ENCODE data around the gene GJB5. TPM values are rescaled to one million over a fixed set of nuclear protein-coding genes. Genes with fewer than 3 reads are reported as not detected.
A peak's percentile ranks its signal among the peaks of the same experiment; 100 is the strongest.

GJB5 gene
- total and polyA plus RNA-seq, 9 of the 15 experiments (the other 6 are each of a cell fraction or from before 2014, with no cell fraction given): 0.04 TPM; not detected in 8

DNA sequence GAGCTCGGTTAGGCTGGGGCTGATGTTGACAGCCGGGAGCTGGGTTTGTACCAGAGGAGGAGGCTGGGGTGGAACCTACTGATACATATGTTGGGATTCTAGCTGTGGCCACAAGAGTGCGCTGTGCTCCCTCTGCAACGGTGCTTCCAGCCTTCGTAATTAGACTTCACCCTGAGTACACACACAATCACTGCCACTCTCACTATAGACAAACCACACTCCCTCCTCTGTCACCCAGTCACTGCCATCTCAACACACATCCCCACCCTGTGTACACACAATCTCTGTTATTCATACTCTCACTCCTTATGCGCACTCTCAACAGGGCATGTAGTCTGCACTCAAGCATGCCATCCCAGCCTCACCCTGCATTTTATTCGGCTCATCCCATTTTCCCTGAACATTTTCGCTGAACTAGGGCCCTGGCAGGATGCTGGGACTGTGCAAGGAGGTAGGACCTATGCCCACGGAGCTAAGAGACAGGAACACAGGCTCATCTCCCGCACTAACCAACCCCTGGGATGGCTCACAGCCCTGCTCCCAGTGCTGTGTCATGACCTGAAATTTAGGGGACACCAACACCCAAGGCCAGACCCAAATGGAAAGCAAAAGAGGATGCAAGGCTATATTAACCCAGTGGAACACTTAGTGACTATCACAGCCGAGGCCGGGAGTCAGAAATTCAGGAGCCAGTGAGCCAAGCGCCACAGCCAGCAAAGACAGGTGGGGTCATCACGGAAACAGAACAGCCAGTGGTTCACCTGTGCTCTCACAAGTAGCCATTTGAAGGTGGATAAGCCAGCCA, 31.9 kb downstream of the GJB5 start:
- Histone ChIP-seq H4K20me1 (replicated peaks; ENCODE audit: control insufficient read depth, insufficient read depth, low read length) (peaks cover 5% of the 10 kb centered on the region; the same call in 1 of the 2 replicates), H3K27ac (ENCODE audit: extremely low read depth, low read depth, low read length) (no peak overlapping the region), H3K9me1 (ENCODE audit: control insufficient read depth, insufficient read depth, low read length) (peaks cover 4% of the 10 kb centered on the region), H2AFZ (ENCODE audit: low read depth, low read length) (no peak overlapping the region), H3K4me3 (no peak overlapping the region), H3K4me1 (replicated peaks in 1 of 2; ENCODE audit: control insufficient read depth in 2 of 2, insufficient read depth in 2 of 2, low read length in 2 of 2) (peaks cover 0 to 8% of the 10 kb centered on the region in 2 experiments; a peak in 1 of 5 replicates), H3K4me2 (ENCODE audit: insufficient read depth, low read length) (no peak overlapping the region), H3K27me3 (ENCODE audit: control insufficient read depth in 2 of 2, insufficient read depth in 2 of 2, low read length in 2 of 2) (peaks cover 17 to 74% of the 10 kb centered on the region in 2 experiments; a peak in 4 of 5 replicates), H3K9ac (ENCODE audit: insufficient read depth in 1 of 2, low read depth in 2 of 2, low read length in 2 of 2) (no peak overlapping the region), H3K9me3 (replicated peaks; ENCODE audit: control insufficient read depth, insufficient read depth, low read depth, low read length) (no peaks in the 10 kb centered on the region), H3K79me2 (ENCODE audit: control insufficient read depth, insufficient read depth, low read length) (no peaks in the 10 kb centered on the region), H3K36me3 (ENCODE audit: control insufficient read depth, insufficient read depth, low read length) (no peaks in the 10 kb centered on the region)
- ChIA-PET POLR2A (interaction anchor here (0.6 to 0.7 kb wide), 2 partner anchors 66 to 1265 kb away, joined by 3 read pairs; no protein-coding TSS in a partner anchor), CTCF (ENCODE audit: low intra/inter-chr PET ratio) (interaction anchor here (1.0 to 3.9 kb wide), 5 partner anchors 66 to 940 kb away, joined by 3 to 45 read pairs (median 4); no protein-coding TSS in a partner anchor)
- FAIRE-seq (peak; percentile 99), ATAC-seq (peak; percentile 90), DNase-seq (ENCODE audit: extremely low read depth in 1 of 4, low spot score in 3 of 4) (peak; percentile 75 to 85 (median 78))
- 9% methylated on average over 14 of the region's 14 CpGs for WGBS (ENCODE audit: insufficient coverage, low coverage, missing lambda C conversion rate)
- BruUV-seq (replicated peaks): no TSS peak
- intact Hi-C loops (cut with micrococcal nuclease) (loop anchor here (1.0 to 5.0 kb wide), 2 partner anchors 59 to 656 kb away; no protein-coding TSS in a partner anchor), in situ Hi-C loops (cut with MboI) (loop anchor here (5.0 kb wide), 1 partner anchor 61 kb away; no protein-coding TSS in a partner anchor)
- no peak; the same call in 1 of the 2 replicates for TF ChIP-seq XRCC5 (IDR thresholded peaks at IDR 0.05; ENCODE audit: low read depth, low read length)
- TF ChIP-seq, protein P1, sequence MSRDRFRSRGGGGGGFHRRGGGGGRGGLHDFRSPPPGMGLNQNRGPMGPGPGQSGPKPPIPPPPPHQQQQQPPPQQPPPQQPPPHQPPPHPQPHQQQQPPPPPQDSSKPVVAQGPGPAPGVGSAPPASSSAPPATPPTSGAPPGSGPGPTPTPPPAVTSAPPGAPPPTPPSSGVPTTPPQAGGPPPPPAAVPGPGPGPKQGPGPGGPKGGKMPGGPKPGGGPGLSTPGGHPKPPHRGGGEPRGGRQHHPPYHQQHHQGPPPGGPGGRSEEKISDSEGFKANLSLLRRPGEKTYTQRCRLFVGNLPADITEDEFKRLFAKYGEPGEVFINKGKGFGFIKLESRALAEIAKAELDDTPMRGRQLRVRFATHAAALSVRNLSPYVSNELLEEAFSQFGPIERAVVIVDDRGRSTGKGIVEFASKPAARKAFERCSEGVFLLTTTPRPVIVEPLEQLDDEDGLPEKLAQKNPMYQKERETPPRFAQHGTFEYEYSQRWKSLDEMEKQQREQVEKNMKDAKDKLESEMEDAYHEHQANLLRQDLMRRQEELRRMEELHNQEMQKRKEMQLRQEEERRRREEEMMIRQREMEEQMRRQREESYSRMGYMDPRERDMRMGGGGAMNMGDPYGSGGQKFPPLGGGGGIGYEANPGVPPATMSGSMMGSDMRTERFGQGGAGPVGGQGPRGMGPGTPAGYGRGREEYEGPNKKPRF (IDR thresholded peaks at IDR 0.05; ENCODE audit: low read depth, low read length): no peak
- no peak for TF ChIP-seq MYC (IDR thresholded peaks at IDR 0.05; ENCODE audit: low read depth, low read length)
- TF ChIP-seq MYC (CRISPR knock-in tag; IDR thresholded peaks at IDR 0.05; ENCODE audit: borderline replicate concordance, low read depth): no peak
- TF ChIP-seq, protein P2, sequence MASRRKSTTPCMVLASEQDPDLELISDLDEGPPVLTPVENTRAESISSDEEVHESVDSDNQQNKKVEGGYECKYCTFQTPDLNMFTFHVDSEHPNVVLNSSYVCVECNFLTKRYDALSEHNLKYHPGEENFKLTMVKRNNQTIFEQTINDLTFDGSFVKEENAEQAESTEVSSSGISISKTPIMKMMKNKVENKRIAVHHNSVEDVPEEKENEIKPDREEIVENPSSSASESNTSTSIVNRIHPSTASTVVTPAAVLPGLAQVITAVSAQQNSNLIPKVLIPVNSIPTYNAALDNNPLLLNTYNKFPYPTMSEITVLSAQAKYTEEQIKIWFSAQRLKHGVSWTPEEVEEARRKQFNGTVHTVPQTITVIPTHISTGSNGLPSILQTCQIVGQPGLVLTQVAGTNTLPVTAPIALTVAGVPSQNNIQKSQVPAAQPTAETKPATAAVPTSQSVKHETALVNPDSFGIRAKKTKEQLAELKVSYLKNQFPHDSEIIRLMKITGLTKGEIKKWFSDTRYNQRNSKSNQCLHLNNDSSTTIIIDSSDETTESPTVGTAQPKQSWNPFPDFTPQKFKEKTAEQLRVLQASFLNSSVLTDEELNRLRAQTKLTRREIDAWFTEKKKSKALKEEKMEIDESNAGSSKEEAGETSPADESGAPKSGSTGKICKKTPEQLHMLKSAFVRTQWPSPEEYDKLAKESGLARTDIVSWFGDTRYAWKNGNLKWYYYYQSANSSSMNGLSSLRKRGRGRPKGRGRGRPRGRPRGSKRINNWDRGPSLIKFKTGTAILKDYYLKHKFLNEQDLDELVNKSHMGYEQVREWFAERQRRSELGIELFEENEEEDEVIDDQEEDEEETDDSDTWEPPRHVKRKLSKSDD (conservative IDR thresholded peaks at IDR 0.05; ENCODE audit: low read length): 0 out of 2 replicates have a peak, but pooled peaks have one; percentile 59
- peak in 1 of 3 experiments; percentile 23 for TF ChIP-seq YY1 (IDR thresholded peaks at IDR 0.05; ENCODE audit: borderline replicate concordance in 1 of 3, control insufficient read depth in 1 of 3, extremely low read depth in 1 of 3, insufficient read depth in 3 of 3, insufficient read length in 1 of 3, insufficient replicate concordance in 2 of 3, low read depth in 1 of 3, low read length in 2 of 3)
- TF ChIP-seq ZBTB8A (IDR thresholded peaks at IDR 0.05; ENCODE audit: partially characterized antibody): no peak
- TF ChIP-seq CREM (IDR thresholded peaks at IDR 0.05; ENCODE audit: low read depth): 0 out of 2 replicates have a peak, but pooled peaks have one; percentile 31
- peak; percentile 91 for TF ChIP-seq STAG1 (CRISPR knock-in tag; IDR thresholded peaks at IDR 0.05; ENCODE audit: borderline replicate concordance)
- TF ChIP-seq PURB (CRISPR knock-in tag; IDR thresholded peaks at IDR 0.05; ENCODE audit: low read depth): no peak
- TF ChIP-seq CC2D1A (IDR thresholded peaks at IDR 0.05): peak; percentile 71
- TF ChIP-seq ARHGAP35 (IDR thresholded peaks at IDR 0.05; ENCODE audit: partially characterized antibody): peak; percentile 64
- no peak for TF ChIP-seq TAF7 (tag; IDR thresholded peaks at IDR 0.05)
- no peak for TF ChIP-seq ATF1 (CRISPR knock-in tag; IDR thresholded peaks at IDR 0.05)
- TF ChIP-seq ATF1 (tag; IDR thresholded peaks at IDR 0.05): 0 out of 2 replicates have a peak, but pooled peaks have one; percentile 8
- TF ChIP-seq RAD21 (CRISPR knock-in tag; conservative IDR thresholded peaks at IDR 0.05 in 1 of 2, IDR thresholded peaks at IDR 0.05 in 1 of 2): peak; percentile 88 to 97

Data from K562 (cell line).